Measurements from ENCODE around the gene SLC16A10. TPM values are rescaled to one million over a fixed set of nuclear protein-coding genes. Genes with fewer than 3 reads are reported as not detected.
"Not testable (repeated sequence)": the region's sequence is repeated elsewhere in the genome, so short reads cannot be mapped to it uniquely, and the experiment has no call there.

Gene SLC16A10
- total RNA-seq, 2 donors from 2014 or later = 24.4 to 32.4 TPM

- Histone ChIP-seq H3K9me3 (no peaks in the 10 kb centered on the region), H3K27ac (peak overlapping the region; percentile 17 to 68), H3K4me1 (ENCODE audit: control insufficient read depth in 1 of 2, low read depth in 2 of 2) (peaks cover 3 to 20% of the 10 kb centered on the region in 2 donors), H3K36me3 (no peaks in the 10 kb centered on the region), H3K4me3 (no peak overlapping the region), H3K27me3 (replicated peaks; ENCODE audit: insufficient read depth) (no peaks in the 10 kb centered on the region)
- DNase-seq (ENCODE audit: low spot score) = no peak
- ATAC-seq (ENCODE audit: insufficient number of reproducible peaks, low FRiP score, low read depth) = no peak
- TF ChIP-seq CTCF (IDR thresholded peaks at IDR 0.05) = no peak
These were observed 36.9 kb upstream of the SLC16A10 start for GRCh38 chr6:111050261-111051023.

DNA sequence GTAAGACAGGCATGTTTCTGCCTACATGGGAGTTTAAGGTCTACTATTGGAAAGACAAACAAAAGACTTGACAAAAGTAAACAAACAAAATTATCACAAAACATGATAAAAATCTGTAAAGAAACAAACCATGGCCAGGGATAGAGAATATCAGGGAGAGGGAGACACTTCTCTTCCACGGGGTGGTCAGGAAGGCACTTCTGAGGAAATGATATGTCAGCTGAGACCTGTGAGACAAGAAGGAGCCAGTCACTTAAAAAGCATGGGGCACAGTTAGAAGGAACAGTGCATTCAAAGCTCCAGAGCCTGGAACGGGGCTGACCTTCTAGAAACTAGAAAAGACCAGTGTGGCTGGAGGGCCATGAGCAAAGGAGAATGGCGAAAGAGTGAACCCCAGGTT is 35.1 kb upstream of the SLC16A10 start:
- no peaks in the 10 kb centered on the region for H3K9me3 ChIP-seq
- no peak overlapping the region for H3K27ac ChIP-seq
- no peaks in the 10 kb centered on the region for H3K36me3 ChIP-seq
- ATAC-seq (ENCODE audit: insufficient number of reproducible peaks, low FRiP score, low read depth) = no peak
- no peak for TF ChIP-seq CTCF (IDR thresholded peaks at IDR 0.05)
- no peak overlapping the region for H3K4me3 ChIP-seq
- no peak for DNase-seq (ENCODE audit: low spot score)
- H3K4me1 ChIP-seq (ENCODE audit: control insufficient read depth in 1 of 2, low read depth in 2 of 2) = peaks cover 3 to 20% of the 10 kb centered on the region in 2 donors
- H3K27me3 ChIP-seq (replicated peaks; ENCODE audit: insufficient read depth) = no peaks in the 10 kb centered on the region

DNA sequence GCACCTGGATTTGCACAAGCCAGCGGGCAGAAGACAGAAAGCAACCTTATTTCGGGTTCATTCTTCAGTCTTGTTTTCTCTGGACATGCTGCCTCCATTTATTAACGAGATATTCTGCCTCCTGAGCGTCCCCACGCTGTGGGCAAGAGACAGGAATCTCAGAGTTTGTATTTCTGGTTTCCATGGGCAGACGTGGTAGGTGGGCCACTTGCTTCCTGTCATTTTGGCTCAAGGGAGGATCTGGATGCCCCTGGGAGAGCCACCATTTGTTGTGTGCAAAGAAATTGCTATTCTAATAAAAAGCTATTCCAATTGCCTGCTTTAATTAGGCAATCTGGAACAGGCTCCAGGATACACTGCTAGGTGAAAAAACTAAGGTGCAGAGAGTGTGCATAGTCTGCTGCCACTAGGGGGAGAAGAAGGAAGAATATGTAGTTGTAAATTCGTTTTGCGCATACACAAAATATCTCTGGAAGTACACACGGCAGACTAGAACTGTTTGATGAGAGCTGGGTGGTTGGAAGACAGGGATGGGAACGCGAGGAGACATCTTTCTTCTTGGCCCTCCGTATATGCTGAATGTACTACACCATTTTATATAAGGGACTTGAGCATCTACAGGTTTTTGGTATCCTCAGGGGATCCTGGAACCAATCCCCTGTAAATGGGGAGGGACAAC is 30.1 kb upstream of the SLC16A10 start:
- ATAC-seq (ENCODE audit: insufficient number of reproducible peaks, low FRiP score, low read depth) = no peak
- Histone ChIP-seq H3K9me3 (no peaks in the 10 kb centered on the region), H3K4me3 (no peak overlapping the region), H3K27ac (no peak overlapping the region), H3K4me1 (ENCODE audit: control insufficient read depth in 1 of 2, low read depth in 2 of 2) (no peaks in the 10 kb centered on the region), H3K27me3 (replicated peaks; ENCODE audit: insufficient read depth) (no peaks in the 10 kb centered on the region), H3K36me3 (no peaks in the 10 kb centered on the region)
- TF ChIP-seq CTCF (IDR thresholded peaks at IDR 0.05) = peak; percentile 72
- no peak for DNase-seq (ENCODE audit: low spot score)

- H3K27ac ChIP-seq = no peak overlapping the region
- H3K4me3 ChIP-seq = no peak overlapping the region
- TF ChIP-seq CTCF (IDR thresholded peaks at IDR 0.05) = no peak
- no peak for ATAC-seq (ENCODE audit: insufficient number of reproducible peaks, low FRiP score, low read depth)
- H3K36me3 ChIP-seq = no peaks in the 10 kb centered on the region
- DNase-seq (ENCODE audit: low spot score) = no peak
- no peaks in the 10 kb centered on the region for H3K27me3 ChIP-seq (replicated peaks; ENCODE audit: insufficient read depth)
- peaks cover 4% of the 10 kb centered on the region for H3K9me3 ChIP-seq
- H3K4me1 ChIP-seq (ENCODE audit: control insufficient read depth in 1 of 2, low read depth in 2 of 2) = no peaks in the 10 kb centered on the region
These were observed 25.8 kb upstream of the SLC16A10 start for GRCh38 chr6:111061508-111061907.

GRCh38 chr6:111061985-111062384 is 25.3 kb upstream of the SLC16A10 start:
- H3K4me1 ChIP-seq (ENCODE audit: control insufficient read depth in 1 of 2, low read depth in 2 of 2); ATAC-seq (ENCODE audit: insufficient number of reproducible peaks, low FRiP score, low read depth); H3K9me3 ChIP-seq; H3K27me3 ChIP-seq (replicated peaks; ENCODE audit: insufficient read depth); DNase-seq (ENCODE audit: low spot score); H3K36me3 ChIP-seq; H3K4me3 ChIP-seq; H3K27ac ChIP-seq: not testable (repeated sequence)

GRCh38 chr6:111062860-111063259 is 24.4 kb upstream of the SLC16A10 start:
- not testable (repeated sequence) for ATAC-seq (ENCODE audit: insufficient number of reproducible peaks, low FRiP score, low read depth); H3K36me3 ChIP-seq; H3K4me3 ChIP-seq; DNase-seq (ENCODE audit: low spot score); H3K27me3 ChIP-seq (replicated peaks; ENCODE audit: insufficient read depth); H3K27ac ChIP-seq; H3K4me1 ChIP-seq (ENCODE audit: control insufficient read depth in 1 of 2, low read depth in 2 of 2); H3K9me3 ChIP-seq

All from thoracic aorta (tissue), 2 donors.